GM12878 (cell line): ENCODE data around the gene PATJ. TPM values are rescaled to one million over a fixed set of nuclear protein-coding genes. Genes with fewer than 3 reads are reported as not detected.

Source experiments
- ATAC-seq: fragments of 200-7000 bp; cut with Tn5 transposase; 3 replicates; pipeline ENCODE4 v1.9.1; 2020; ENCODE audit warnings: mild to moderate bottlenecking, moderate library complexity
- BruUV-seq: library from RNA; stranded (reverse); fragments of 400-500 nt; replicated peaks from 2 replicates; lab custom pipeline; 2021; lab: Mats Ljungman, UMichigan
- CTCF ChIA-PET: fragments of 300-600 bp; sonication (Branson Sonifier 250); formaldehyde crosslinking; extraction: SDS; loops from one replicate; lab custom pipeline; 2021; ENCODE audit warnings: inconsistent platforms; lab: Yijun Ruan, JAX
- POLR2A ChIA-PET: fragments of 350-600 bp; formaldehyde crosslinking; extraction: SDS; loops from one replicate; lab custom pipeline; 2021; ENCODE audit warnings: inconsistent platforms; lab: Charles Lee
- RAD21 ChIA-PET: fragments of 300-600 bp; sonication (Branson Sonifier 250); formaldehyde crosslinking; loops from one replicate; lab custom pipeline; 2023; ENCODE audit warnings: antibody characterized with exemption; ENCODE audit not compliant: unreplicated experiment; lab: Charles Lee
- SMC1A ChIA-PET: fragments of 300-600 bp; sonication (Branson Sonifier 250); formaldehyde crosslinking; loops from one replicate; lab custom pipeline; 2023; ENCODE audit not compliant: unreplicated experiment, uncharacterized antibody; lab: Charles Lee
- DNase-seq: peaks from one replicate; pipeline ENCODE4 v3.0.0-alpha.2; 2011; ENCODE audit warnings: low read depth, low spot score
- FAIRE-seq: peaks from 3 replicates; lab custom pipeline; 2011; peaks lifted over from hg19 to GRCh38; lab: Jason Lieb, UNC
- H2AFZ ChIP-seq: 2 replicates; pipeline ENCODE4 v1.6.0; 2011; ENCODE audit warnings: low read depth, low read length, control low read depth; ENCODE audit not compliant: control insufficient read depth
- H3K27ac ChIP-seq: 2 replicates; pipeline ENCODE4 v1.5.1; 2011; ENCODE audit warnings: control low read depth; ENCODE audit not compliant: control insufficient read depth, insufficient read depth
- H3K27me3 ChIP-seq, 2 experiments: replicated peaks in 1 of 2; 2 replicates each; pipeline versions ENCODE4 v1.6.0 to v1.6.1; 2011; ENCODE audit warnings: low read length in 1 of 2; ENCODE audit not compliant: control insufficient read depth in 2 of 2, insufficient read depth in 2 of 2
- H3K36me3 ChIP-seq, 2 experiments: 2 replicates each; pipeline ENCODE4 v1.5.1; 2011; ENCODE audit warnings: low read length in 1 of 2; ENCODE audit not compliant: control insufficient read depth in 2 of 2, insufficient read depth in 2 of 2
- H3K4me1 ChIP-seq: 2 replicates; pipeline ENCODE4 v1.6.1; 2011; ENCODE audit warnings: mild to moderate bottlenecking, low read length, moderate library complexity, mixed read lengths; ENCODE audit not compliant: control insufficient read depth, insufficient read depth
- H3K4me2 ChIP-seq: 2 replicates; pipeline ENCODE4 v1.6.0; 2011; ENCODE audit warnings: control low read depth; ENCODE audit not compliant: control insufficient read depth, insufficient read depth
- H3K4me3 ChIP-seq: fragments of 200-600 bp; sonication (generic); 2 replicates; pipeline ENCODE4 v1.5.1; 2016
- H3K79me2 ChIP-seq: 2 replicates; pipeline ENCODE4 v1.6.0; 2011; ENCODE audit warnings: low read length; ENCODE audit not compliant: control insufficient read depth, insufficient read depth
- H3K9ac ChIP-seq: 2 replicates; pipeline ENCODE4 v1.8.0; 2011; ENCODE audit warnings: low read length, control low read depth, mixed read lengths; ENCODE audit not compliant: control insufficient read depth, insufficient read depth
- H3K9me3 ChIP-seq: replicated peaks from 3 replicates; pipeline ENCODE4 v1.5.1; 2011; ENCODE audit warnings: mild to moderate bottlenecking, low read length; ENCODE audit not compliant: control insufficient read depth, insufficient read depth
- H4K20me1 ChIP-seq: 2 replicates; pipeline ENCODE4 v1.6.0; 2011; ENCODE audit not compliant: control insufficient read depth, insufficient read depth
- ATF3 ChIP-seq: IDR thresholded peaks from 2 replicates; pipeline ENCODE4 v1.6.1; 2011; ENCODE audit warnings: low read depth, mild to moderate bottlenecking, low read length, moderate library complexity, borderline replicate concordance; ENCODE audit errors: extremely low read depth
- FOXK2 ChIP-seq: fragments of 450-650 bp; IDR thresholded peaks from 2 replicates; pipeline ENCODE4 v1.6.1; 2017; ENCODE audit warnings: mild to moderate bottlenecking, moderate library complexity
- IKZF1 ChIP-seq: fragments of 450-650 bp; conservative IDR thresholded peaks from 2 replicates; pipeline ENCODE4 v1.6.1; 2017; ENCODE audit warnings: antibody characterized with exemption, mild to moderate bottlenecking
- SP1 ChIP-seq: IDR thresholded peaks from one replicate; pipeline ENCODE4 v1.6.1; 2011; ENCODE audit warnings: low read depth, low read length
- TBL1XR1 ChIP-seq: IDR thresholded peaks from 2 replicates; pipeline ENCODE4 v1.6.1; 2012; ENCODE audit warnings: low read depth, low read length, improper control_type of control experiment
- TCF7 ChIP-seq: IDR thresholded peaks from 2 replicates; pipeline ENCODE4 v1.6.1; 2014; ENCODE audit warnings: antibody characterized with exemption, borderline replicate concordance
- WGBS: methylation state at CpG from one replicate; pipeline ENCODE4 v1.1.6; 2016; ENCODE audit warnings: low lambda C conversion rate; ENCODE audit not compliant: insufficient replicate concordance, insufficient coverage; ENCODE audit errors: missing lambda C conversion rate; 5-methylcytosine and 5-hydroxymethylcytosine counted together
- in situ Hi-C: fragments of 300-500 bp; cut with MboI; formaldehyde crosslinking; loops from 9 replicates; pipeline ENCODE4 v1.14.3; 2018; ENCODE audit warnings: mixed read lengths
- intact Hi-C: fragments of 100-400 bp; cut with micrococcal nuclease; formaldehyde crosslinking; loops from one replicate; pipeline ENCODE4 v1.14.2; 2022; ENCODE audit not compliant: unreplicated experiment
- polyA plus RNA-seq, 11 experiments: library from polyadenylated mRNA; depleted of rRNA in 4 of 11; unstranded in 6 of 11; stranded (reverse) in 5 of 11; fragments of >200 nt; fragmentation: Nextera tagmentation in 4 of 11; fragmentation: Illumina TruSeq in 1 of 11; extraction: Ambion mirVana in 4 of 11; extraction: Trizol in 1 of 11; gene quantifications; 1 replicate in 1 of 11; 2 replicates in 10 of 11; pipeline versions ENCODE4 v1.2.1 to v1.2.3, GENCODE V29; 2011 to 2016; ENCODE audit warnings: inconsistent platforms in 2 of 11, missing spikeins in 2 of 11, low read depth in 1 of 11
- total RNA-seq, 4 experiments: library from RNA; depleted of rRNA in 3 of 4; stranded (reverse); fragments of >200 nt in 3 of 4; fragmentation: Illumina TruSeq in 1 of 4; extraction: Trizol in 1 of 4; gene quantifications; 2 replicates each; pipeline versions ENCODE4 v1.2.1 to v1.2.3, GENCODE V29; 2013 to 2021
- TF ChIP-seq, protein P1 (sequence below): fragments of 450-650 bp; IDR thresholded peaks from 2 replicates; pipeline ENCODE4 v1.6.1; 2018; ENCODE audit warnings: borderline replicate concordance, mild to moderate bottlenecking; ENCODE audit not compliant: partially characterized antibody

PATJ gene
- total and polyA plus RNA-seq, 10 of the 15 experiments (the other 5 are each of a cell fraction or from before 2014, with no cell fraction given) = 2.8 to 13.9 (median 6.9) TPM

GRCh38 chr1:61926597-61926996 lies 184.3 kb downstream of the PATJ start:
- H3K27ac ChIP-seq = no peak overlapping the region
- ChIA-PET SMC1A (no interaction called here), RAD21 (no interaction called here), CTCF (no interaction called here), POLR2A (no interaction called here)
- no peak overlapping the region for H3K9ac ChIP-seq
- intact Hi-C loops (no loop called here), in situ Hi-C loops (no loop called here)
- no peaks in the 10 kb centered on the region for H4K20me1 ChIP-seq
- DNase-seq (no peak), FAIRE-seq (no peak), ATAC-seq (no peak)
- no peaks in the 10 kb centered on the region for H3K79me2 ChIP-seq
- no peak overlapping the region for H3K4me3 ChIP-seq
- no peaks in the 10 kb centered on the region for H3K36me3 ChIP-seq
- no peaks in the 10 kb centered on the region for H3K9me3 ChIP-seq
- H3K27me3 ChIP-seq = no peaks in the 10 kb centered on the region
- H3K4me2 ChIP-seq = no peak overlapping the region
- no peaks in the 10 kb centered on the region for H3K4me1 ChIP-seq
- TF ChIP-seq, protein P1, sequence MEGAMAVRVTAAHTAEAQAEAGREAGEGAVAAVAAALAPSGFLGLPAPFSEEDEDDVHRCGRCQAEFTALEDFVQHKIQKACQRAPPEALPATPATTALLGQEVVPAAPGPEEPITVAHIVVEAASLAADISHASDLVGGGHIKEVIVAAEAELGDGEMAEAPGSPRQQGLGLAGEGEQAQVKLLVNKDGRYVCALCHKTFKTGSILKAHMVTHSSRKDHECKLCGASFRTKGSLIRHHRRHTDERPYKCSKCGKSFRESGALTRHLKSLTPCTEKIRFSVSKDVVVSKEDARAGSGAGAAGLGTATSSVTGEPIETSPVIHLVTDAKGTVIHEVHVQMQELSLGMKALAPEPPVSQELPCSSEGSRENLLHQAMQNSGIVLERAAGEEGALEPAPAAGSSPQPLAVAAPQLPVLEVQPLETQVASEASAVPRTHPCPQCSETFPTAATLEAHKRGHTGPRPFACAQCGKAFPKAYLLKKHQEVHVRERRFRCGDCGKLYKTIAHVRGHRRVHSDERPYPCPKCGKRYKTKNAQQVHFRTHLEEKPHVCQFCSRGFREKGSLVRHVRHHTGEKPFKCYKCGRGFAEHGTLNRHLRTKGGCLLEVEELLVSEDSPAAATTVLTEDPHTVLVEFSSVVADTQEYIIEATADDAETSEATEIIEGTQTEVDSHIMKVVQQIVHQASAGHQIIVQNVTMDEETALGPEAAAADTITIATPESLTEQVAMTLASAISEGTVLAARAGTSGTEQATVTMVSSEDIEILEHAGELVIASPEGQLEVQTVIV = no peak
- TF ChIP-seq ATF3 (no peak), IKZF1 (no peak), TCF7 (no peak), TBL1XR1 (no peak), SP1 (no peak), FOXK2 (no peak)
- WGBS = 92% methylated on average over 3 of the region's 3 CpGs
- H2AFZ ChIP-seq = no peak overlapping the region
- BruUV-seq = no TSS peak
